ENCODE data around the gene PRAMEF5. TPM values are rescaled to one million over a fixed set of nuclear protein-coding genes. Genes with fewer than 3 reads are reported as not detected.

The PRAMEF5 gene
- total RNA-seq, 1 donor from 2014 or later = not detected

Other genes with a start within 250 kb of the PRAMEF5 start
- not detected in 2 replicates for gene PRAMEF27, start 197.6 kb upstream of the PRAMEF5 start, total RNA-seq
- gene HNRNPCL3, start 193.4 kb upstream of the PRAMEF5 start, total RNA-seq = not detected in 2 replicates
- not detected in 2 replicates for gene PRAMEF25, start 183.4 kb upstream of the PRAMEF5 start, total RNA-seq
- not detected in 2 replicates for gene HNRNPCL2, start 137.3 kb upstream of the PRAMEF5 start, total RNA-seq
- not detected in 2 replicates for gene PRAMEF26, start 98.2 kb upstream of the PRAMEF5 start, total RNA-seq
- not detected in 2 replicates for gene HNRNPCL4, start 88.6 kb upstream of the PRAMEF5 start, total RNA-seq
- gene PRAMEF9, start 82.3 kb upstream of the PRAMEF5 start, total RNA-seq = not detected in 2 replicates
- not detected in 2 replicates for gene PRAMEF13, start 52.8 kb upstream of the PRAMEF5 start, total RNA-seq
- gene PRAMEF18, start 28.0 kb upstream of the PRAMEF5 start, total RNA-seq = not detected in 2 replicates
- gene PRAMEF8, start 30.9 kb downstream of the PRAMEF5 start, total RNA-seq = not detected in 2 replicates
- not detected in 2 replicates for gene PRAMEF33, start 49.3 kb downstream of the PRAMEF5 start, total RNA-seq
- not detected in 2 replicates for gene PRAMEF15, start 61.4 kb downstream of the PRAMEF5 start, total RNA-seq
- gene PRAMEF14, start 92.9 kb downstream of the PRAMEF5 start, total RNA-seq = not detected in 2 replicates
- gene PRAMEF19, start 117.7 kb downstream of the PRAMEF5 start, total RNA-seq = not detected in 2 replicates
- gene PRAMEF17, start 135.4 kb downstream of the PRAMEF5 start, total RNA-seq = not detected in 2 replicates
- not detected in 2 replicates for gene PRAMEF20, start 156.3 kb downstream of the PRAMEF5 start, total RNA-seq